ENCODE data around the gene RNF112. TPM values are rescaled to one million over a fixed set of nuclear protein-coding genes. Genes with fewer than 3 reads are reported as not detected.

The RNF112 gene
- total RNA-seq, 1 donor from 2014 or later = 0.26 TPM

DNA sequence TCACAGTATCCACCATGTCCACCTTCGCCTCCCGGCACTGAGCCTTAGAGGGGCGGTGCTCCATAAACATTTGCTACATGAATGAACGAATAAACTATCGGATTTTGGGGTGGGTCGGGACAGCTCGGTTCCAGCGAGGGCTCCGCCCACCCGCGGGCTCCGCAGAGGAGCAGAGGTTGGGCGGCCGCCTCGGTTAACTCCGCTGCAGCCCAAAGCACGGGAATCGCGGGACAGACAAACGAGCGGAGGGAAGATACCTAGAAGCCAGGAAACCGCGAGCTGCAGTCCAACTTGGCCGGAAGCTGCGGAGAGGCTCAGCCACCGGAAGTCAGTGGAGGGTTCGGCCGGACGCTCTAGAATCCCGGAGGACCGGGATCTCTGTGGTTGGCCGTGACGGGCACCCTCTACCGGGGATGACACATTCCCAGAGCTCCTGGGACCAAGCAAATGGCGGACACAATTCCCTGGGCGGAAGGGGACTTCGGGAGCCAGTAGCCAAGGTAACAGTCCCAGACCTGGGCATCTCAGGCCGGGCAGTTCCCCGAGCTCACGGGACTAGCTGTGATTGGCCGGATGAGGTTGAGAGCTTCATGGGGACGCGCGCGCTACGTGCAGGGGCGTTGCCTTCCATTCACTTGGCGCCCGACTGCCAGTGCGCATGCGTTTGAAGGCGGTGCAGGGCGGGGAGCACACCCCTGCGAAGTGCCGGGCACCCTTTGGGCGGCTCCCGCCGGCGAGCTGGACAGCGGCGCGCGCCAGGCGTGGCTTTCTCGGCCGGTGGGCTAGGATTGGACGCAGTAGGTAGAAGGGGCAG, 33.2 kb upstream of the RNF112 start:
- TF ChIP-seq, protein P1, sequence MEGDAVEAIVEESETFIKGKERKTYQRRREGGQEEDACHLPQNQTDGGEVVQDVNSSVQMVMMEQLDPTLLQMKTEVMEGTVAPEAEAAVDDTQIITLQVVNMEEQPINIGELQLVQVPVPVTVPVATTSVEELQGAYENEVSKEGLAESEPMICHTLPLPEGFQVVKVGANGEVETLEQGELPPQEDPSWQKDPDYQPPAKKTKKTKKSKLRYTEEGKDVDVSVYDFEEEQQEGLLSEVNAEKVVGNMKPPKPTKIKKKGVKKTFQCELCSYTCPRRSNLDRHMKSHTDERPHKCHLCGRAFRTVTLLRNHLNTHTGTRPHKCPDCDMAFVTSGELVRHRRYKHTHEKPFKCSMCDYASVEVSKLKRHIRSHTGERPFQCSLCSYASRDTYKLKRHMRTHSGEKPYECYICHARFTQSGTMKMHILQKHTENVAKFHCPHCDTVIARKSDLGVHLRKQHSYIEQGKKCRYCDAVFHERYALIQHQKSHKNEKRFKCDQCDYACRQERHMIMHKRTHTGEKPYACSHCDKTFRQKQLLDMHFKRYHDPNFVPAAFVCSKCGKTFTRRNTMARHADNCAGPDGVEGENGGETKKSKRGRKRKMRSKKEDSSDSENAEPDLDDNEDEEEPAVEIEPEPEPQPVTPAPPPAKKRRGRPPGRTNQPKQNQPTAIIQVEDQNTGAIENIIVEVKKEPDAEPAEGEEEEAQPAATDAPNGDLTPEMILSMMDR (IDR thresholded peaks at IDR 0.05; ENCODE audit: insufficient read depth, low read length, severe bottlenecking) = no peak
- H3K36me3 ChIP-seq (ENCODE audit: control insufficient read depth, insufficient read depth, low read length) = peaks cover 24% of the 10 kb centered on the region
- H3K4me3 ChIP-seq (ENCODE audit: low read depth, low read length) = peak overlapping the region; percentile 88
- H3K27me3 ChIP-seq (ENCODE audit: control insufficient read depth, insufficient read depth, low read length) = no peaks in the 10 kb centered on the region
- DNase-seq (ENCODE audit: low read depth) (peak; percentile 96), FAIRE-seq (no peak)

DNA sequence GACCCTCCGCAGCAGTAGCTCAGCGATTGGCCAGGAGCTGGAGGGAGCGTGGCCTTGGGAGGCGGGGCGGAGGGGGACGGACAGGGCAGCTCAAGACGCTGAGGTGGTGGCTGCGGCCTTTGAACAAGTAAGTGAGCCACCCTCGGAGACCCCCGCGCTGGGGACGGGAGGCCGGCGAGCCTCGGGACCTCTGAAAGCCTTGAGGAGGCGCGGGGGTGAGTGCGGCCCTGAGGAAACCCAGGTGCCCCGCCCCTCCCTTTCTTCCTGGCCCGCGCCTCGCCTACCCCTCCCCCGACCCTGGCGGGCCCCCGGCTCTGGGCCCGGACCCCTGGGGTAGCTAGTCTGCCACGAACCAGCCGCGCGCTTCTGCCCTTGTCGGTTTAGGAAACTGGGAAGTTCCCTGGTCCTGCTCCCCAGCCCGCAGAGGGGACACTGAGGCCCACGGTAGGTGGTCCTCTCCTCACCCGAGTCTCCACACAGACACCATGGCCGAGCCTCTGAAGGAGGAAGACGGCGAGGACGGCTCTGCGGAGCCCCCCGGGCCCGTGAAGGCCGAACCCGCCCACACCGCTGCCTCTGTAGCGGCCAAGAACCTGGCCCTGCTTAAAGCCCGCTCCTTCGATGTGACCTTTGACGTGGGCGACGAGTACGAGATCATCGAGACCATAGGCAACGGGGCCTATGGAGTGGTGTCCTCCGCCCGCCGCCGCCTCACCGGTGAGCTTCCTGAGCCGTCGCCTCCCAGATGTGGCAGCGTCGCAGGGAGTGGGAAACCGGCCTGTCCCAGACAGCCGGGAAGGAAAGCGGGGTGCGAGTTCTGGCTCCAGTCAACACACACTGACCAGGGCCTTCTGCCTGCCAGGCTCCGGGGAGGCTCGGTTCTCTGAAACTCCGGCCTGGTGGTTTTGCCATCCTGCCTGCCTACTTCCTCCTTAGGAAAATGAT, 32.3 kb upstream of the RNF112 start, which contains the start of gene MAPK7:
Gene MAPK7, plus strand, starts transcription at position 83 of the 945 bp plus-strand sequence. Its CDS starts 403 bp downstream, at position 486.
- Histone ChIP-seq H3K27me3 (ENCODE audit: control insufficient read depth, insufficient read depth, low read length) (no peaks in the 10 kb centered on the region), H3K36me3 (ENCODE audit: control insufficient read depth, insufficient read depth, low read length) (peaks cover 30% of the 10 kb centered on the region), H3K4me3 (ENCODE audit: low read depth, low read length) (peak within 1 kb of the TSS; percentile 88)
- DNase-seq (ENCODE audit: low read depth) (no peak), FAIRE-seq (no peak)
- TF ChIP-seq, protein P1 (IDR thresholded peaks at IDR 0.05; ENCODE audit: insufficient read depth, low read length, severe bottlenecking) = no peak

DNA sequence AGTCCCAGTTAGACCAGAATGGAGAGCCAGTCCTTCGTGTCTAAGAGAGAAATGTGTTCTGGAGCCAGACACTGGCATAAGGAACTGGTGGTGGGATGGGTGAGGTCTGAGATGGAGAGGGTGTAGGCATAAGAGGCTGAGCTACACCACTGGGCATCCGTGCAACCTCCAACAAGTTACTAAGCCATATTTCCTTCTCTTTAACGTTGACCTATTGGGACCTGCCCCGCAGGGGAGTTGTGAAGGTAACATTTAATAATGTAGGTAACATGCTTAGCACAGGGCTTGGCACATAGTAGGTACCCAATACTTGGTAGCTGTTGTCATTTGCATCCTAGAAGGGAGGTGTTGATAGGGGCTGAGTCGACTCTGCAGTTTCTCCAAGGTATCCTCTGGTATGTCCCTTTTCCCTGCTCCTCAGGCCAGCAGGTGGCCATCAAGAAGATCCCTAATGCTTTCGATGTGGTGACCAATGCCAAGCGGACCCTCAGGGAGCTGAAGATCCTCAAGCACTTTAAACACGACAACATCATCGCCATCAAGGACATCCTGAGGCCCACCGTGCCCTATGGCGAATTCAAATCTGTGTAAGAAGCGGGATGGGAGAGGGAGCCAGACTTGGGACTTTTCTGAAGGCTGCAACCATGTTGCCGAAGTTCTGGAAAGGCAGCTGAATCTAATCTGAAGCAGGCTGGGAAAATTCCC, 31.5 kb upstream of the RNF112 start:
- DNase-seq (ENCODE audit: low read depth) (no peak), FAIRE-seq (peak; percentile 47)
- TF ChIP-seq, protein P1 (IDR thresholded peaks at IDR 0.05; ENCODE audit: insufficient read depth, low read length, severe bottlenecking) = no peak
- Histone ChIP-seq H3K4me3 (ENCODE audit: low read depth, low read length) (peak overlapping the region; percentile 88), H3K36me3 (ENCODE audit: control insufficient read depth, insufficient read depth, low read length) (peaks cover 35% of the 10 kb centered on the region), H3K27me3 (ENCODE audit: control insufficient read depth, insufficient read depth, low read length) (no peaks in the 10 kb centered on the region)

DNA sequence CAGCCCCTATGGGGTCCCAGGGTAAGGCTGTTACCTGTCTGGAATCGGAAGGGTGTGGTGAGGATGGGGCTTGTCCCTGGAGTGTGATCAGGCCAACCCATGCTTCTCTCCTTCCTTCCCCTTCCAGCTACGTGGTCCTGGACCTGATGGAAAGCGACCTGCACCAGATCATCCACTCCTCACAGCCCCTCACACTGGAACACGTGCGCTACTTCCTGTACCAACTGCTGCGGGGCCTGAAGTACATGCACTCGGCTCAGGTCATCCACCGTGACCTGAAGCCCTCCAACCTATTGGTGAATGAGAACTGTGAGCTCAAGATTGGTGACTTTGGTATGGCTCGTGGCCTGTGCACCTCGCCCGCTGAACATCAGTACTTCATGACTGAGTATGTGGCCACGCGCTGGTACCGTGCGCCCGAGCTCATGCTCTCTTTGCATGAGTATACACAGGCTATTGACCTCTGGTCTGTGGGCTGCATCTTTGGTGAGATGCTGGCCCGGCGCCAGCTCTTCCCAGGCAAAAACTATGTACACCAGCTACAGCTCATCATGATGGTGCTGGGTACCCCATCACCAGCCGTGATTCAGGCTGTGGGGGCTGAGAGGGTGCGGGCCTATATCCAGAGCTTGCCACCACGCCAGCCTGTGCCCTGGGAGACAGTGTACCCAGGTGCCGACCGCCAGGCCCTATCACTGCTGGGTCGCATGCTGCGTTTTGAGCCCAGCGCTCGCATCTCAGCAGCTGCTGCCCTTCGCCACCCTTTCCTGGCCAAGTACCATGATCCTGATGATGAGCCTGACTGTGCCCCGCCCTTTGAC, 30.3 kb upstream of the RNF112 start:
- peaks cover 35% of the 10 kb centered on the region for H3K36me3 ChIP-seq (ENCODE audit: control insufficient read depth, insufficient read depth, low read length)
- FAIRE-seq (no peak), DNase-seq (ENCODE audit: low read depth) (no peak)
- no peaks in the 10 kb centered on the region for H3K27me3 ChIP-seq (ENCODE audit: control insufficient read depth, insufficient read depth, low read length)
- no peak overlapping the region for H3K4me3 ChIP-seq (ENCODE audit: low read depth, low read length)
- TF ChIP-seq, protein P1 (IDR thresholded peaks at IDR 0.05; ENCODE audit: insufficient read depth, low read length, severe bottlenecking) = no peak

DNA sequence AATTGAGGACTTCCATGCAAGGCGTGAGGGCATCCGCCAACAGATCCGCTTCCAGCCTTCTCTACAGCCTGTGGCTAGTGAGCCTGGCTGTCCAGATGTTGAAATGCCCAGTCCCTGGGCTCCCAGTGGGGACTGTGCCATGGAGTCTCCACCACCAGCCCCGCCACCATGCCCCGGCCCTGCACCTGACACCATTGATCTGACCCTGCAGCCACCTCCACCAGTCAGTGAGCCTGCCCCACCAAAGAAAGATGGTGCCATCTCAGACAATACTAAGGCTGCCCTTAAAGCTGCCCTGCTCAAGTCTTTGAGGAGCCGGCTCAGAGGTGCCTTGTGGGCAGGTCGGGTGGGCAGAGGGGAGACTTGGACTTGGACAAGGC, 29.7 kb upstream of the RNF112 start:
- H3K36me3 ChIP-seq (ENCODE audit: control insufficient read depth, insufficient read depth, low read length) = peaks cover 35% of the 10 kb centered on the region
- FAIRE-seq (no peak), DNase-seq (ENCODE audit: low read depth) (no peak)
- H3K4me3 ChIP-seq (ENCODE audit: low read depth, low read length) = no peak overlapping the region
- no peaks in the 10 kb centered on the region for H3K27me3 ChIP-seq (ENCODE audit: control insufficient read depth, insufficient read depth, low read length)
- TF ChIP-seq, protein P1 (IDR thresholded peaks at IDR 0.05; ENCODE audit: insufficient read depth, low read length, severe bottlenecking) = no peak

Measured in bronchial epithelial cell (primary cell).